CD4-positive, alpha-beta T cell treated with Interleukin-2 at 100 ng/mL for 4 hours (primary cell): ENCODE results near the gene ARMC9.
A peak's percentile ranks its signal among the peaks of the same experiment; 100 is the strongest.
"Not testable (repeated sequence)": the region's sequence is repeated elsewhere in the genome, so short reads cannot be mapped to it uniquely, and the experiment has no call there.

Experiments
- DNase-seq: peaks from one replicate; pipeline ENCODE4 v3.0.0-alpha.2; 2020; ENCODE audit warnings: low spot score

The ARMC9 gene, protein sequence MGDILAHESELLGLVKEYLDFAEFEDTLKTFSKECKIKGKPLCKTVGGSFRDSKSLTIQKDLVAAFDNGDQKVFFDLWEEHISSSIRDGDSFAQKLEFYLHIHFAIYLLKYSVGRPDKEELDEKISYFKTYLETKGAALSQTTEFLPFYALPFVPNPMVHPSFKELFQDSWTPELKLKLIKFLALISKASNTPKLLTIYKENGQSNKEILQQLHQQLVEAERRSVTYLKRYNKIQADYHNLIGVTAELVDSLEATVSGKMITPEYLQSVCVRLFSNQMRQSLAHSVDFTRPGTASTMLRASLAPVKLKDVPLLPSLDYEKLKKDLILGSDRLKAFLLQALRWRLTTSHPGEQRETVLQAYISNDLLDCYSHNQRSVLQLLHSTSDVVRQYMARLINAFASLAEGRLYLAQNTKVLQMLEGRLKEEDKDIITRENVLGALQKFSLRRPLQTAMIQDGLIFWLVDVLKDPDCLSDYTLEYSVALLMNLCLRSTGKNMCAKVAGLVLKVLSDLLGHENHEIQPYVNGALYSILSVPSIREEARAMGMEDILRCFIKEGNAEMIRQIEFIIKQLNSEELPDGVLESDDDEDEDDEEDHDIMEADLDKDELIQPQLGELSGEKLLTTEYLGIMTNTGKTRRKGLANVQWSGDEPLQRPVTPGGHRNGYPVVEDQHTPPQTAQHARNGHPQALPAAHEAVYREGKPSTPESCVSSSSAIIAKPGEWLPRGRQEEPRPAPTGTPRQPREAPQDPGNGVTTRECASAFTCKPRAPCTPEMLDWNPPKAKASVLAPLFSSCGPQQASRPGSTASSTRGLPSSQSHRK

DNA sequence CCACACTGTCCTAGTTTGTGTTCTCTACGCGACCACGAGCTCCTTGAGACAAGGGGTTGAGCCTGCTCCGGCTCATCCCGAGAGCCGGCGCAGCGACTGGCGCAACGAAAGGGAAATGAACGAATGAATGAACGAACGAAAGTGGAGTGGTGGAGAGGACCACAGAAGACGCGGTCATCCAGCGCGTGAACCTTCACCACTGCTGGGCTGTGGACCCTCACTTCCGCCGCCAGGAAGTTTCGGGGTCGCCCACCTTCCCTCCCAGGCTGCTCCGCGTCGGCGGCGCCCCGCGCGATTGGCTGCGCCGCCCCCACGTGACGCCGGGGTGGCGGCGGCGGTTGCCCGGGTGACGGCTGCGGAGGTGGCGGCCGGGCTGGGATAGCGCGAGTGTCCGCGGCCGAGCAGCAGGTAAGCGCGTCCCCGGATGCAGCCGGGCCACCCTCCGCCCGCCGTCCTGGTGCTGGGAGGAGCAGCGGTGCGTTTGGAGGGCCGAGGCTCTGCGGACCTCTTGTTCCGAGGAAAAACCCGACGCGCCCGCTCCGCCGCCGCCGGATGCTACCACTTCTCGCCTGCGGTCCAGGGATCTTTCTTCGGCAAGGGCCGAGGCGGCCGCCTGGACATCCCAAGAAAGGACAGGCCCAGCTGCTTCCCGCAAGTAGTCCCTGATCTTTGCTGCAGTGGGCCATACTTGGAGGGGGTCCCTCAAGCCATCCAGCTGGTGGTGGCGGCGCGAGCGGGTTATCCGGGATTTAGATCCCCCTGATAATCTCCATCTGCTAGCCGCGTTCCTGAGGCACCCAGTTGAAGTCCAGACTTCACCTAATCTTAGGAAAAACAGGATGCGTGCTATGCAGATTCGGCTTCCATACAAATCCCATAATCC, at the start of gene ARMC9:
Gene ARMC9, plus strand, starts transcription at position 341 of the 883 bp plus-strand sequence. CDS start 7,608 bp downstream, outside the sequence.
- DNase-seq = peak; percentile 64

DNA sequence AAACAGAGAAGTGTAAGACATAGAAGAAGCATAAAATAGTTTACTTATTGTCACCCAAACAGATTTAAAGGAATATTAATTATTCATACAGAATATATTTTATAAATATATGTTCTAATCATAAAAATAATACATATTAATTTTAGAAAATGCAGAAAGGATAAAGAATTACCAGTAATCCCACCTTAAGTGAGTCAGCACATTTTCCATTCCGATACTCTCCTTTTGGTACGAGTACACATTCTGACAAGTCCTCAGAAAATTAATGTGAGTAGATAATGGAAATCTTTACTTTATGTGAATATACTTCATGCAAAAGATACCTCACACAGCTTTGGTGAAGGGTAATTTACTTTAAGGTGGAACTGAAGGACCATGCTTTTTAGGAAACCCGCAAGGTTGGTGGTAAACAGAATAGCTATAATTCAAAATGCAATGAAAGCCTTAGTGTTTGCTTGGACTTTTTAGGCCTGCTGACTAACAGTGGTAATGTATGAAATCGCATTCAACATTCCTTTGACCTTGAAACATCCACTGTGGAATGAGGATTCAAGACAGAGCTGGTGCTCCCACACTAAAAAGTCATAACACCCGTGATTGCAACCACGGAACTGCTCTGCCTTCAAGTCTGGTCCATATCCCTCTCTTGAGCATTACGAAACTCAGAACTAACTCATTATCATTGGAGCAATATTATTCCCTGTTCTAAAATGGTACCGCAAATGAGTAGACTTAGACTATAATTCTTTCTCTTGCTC, 45.5 kb upstream of the ARMC9 start:
- DNase-seq = no peak

DNA sequence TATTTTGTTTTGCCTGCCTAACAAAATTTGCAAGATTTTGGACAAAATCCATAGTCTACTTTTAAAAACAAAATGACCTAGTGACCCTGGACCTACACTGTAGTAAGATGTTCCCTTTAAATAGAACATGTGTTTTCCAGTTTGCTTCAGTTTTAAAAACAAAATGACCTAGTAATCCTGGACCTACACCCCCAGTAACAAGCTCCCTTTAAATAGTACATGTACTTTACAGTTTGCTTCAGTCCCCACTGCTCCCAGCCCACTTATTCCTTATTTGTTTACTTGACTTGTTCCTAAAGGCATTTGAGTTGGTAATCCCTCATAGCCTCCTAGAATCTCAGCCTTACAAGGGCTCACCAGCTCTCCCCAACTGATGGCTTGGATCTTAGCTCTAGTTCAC, 39.1 kb upstream of the ARMC9 start:
- no peak for DNase-seq

DNA sequence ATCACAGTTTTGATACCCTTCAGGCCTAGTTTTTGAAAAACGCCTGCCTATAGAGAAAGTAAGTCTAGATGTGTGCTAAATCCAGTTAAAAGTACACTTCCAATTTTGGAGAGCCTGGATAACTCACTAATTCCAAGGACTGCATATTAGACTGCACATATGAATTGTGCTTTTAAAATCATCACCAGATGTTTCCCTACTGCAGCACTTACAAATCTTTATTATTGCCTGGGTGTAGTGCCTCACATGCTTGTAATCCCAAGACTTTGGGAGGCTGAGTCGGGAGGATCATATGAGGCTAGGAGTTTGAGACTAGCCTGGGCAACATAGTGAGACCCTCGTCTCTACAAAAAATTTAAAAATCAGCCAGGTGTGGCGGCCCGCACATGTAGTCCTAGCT, 37.7 kb upstream of the ARMC9 start:
- no peak for DNase-seq

DNA sequence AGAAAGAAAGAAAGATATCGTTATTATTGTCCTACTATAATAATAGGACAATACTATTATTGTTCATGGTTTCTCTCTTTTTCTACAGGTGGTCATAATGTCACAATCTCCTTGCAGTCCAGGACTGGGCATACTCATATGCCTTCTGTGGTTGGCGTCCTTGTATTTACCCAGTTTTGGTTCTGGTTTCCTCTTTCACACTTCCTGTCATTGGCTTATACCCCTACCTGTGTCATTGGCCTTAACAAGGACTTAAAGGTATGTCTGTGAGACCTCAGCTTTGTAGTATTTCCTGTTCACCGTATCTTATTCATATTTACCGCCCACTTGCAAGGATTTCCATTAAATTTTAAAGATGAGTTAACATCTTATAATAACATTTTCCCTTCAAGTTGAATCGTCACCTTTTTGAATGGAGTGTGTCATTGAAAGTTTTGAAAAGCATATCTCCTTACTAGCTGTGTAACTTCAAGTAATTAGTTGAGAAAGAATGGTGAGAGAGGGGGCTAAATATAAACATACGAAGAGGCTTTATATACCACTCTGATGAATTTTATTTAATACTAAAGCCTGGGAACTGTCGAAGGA, 37.1 kb upstream of the ARMC9 start:
- DNase-seq = no peak

DNA sequence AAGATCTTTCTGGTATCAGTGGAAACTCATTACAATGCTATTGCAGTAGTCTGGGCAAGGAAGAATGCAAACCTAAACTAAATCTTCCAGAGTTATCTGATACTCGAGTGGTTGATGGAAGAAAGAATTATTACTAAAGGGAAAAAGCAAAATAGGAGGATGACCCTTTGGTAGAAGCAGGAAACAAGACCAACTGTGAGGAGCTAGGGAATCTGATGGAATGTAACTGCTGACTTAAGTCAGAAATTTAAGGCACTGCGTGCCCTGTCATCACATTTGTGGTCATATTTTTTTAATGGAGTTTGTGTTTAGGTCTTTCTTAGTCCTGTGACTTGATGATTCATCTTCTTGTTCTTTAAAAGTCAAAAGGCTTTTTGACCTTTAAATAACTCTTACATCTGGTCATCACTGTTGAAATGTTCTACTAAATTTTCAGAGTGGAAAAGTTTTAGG, 36.5 kb upstream of the ARMC9 start:
- DNase-seq = no peak

DNA sequence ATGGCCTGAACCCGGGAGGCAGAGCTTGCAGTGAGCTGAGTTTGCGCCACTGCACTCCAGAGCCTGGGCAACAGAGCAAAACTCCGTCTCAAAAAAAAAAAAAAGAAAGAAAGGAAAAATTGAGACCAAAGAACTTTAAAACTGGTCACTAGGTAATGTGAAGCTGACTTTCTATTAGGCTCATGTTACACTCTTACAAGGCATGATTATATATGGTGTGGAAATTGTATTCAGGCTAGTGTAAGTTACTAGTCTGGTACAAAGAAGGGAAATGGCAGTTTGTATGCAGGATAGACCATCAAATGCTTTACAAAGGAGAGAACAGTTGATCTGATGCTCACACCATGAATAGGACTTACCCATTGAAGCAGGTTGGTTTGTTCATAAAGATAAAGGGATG, 35.4 kb upstream of the ARMC9 start:
- DNase-seq = no peak

DNA sequence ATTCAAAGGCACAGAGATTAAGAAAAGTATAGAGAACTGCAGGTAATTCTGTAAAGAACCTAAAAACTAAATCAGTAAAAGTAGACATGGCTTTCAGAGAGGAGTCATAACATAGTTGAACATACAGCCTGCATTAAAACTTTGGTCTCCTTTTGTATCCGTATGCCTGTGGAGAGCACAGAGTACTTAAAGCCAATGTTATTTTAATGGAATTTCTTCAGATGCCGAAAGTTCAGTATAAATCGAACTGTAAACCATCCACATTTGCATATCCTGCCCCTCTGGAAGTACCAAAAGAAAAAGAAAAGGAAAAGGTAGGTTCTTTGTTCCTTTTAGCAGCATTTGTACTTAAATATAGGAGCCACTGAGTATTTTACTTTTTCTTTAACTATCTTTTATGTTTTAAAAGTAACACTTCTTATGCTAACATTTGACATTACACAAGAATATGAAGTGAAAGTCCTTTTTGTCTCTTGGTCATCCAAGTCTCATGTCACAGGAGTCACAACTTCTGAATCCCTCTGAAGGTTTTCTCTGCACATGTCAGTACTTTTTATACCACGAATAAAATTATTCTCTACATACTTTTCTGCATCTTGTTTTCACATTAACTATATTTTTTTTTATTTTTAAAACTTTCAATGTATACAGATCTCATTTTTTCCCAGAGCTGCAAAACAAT, 34.9 kb upstream of the ARMC9 start:
- no peak for DNase-seq

DNA sequence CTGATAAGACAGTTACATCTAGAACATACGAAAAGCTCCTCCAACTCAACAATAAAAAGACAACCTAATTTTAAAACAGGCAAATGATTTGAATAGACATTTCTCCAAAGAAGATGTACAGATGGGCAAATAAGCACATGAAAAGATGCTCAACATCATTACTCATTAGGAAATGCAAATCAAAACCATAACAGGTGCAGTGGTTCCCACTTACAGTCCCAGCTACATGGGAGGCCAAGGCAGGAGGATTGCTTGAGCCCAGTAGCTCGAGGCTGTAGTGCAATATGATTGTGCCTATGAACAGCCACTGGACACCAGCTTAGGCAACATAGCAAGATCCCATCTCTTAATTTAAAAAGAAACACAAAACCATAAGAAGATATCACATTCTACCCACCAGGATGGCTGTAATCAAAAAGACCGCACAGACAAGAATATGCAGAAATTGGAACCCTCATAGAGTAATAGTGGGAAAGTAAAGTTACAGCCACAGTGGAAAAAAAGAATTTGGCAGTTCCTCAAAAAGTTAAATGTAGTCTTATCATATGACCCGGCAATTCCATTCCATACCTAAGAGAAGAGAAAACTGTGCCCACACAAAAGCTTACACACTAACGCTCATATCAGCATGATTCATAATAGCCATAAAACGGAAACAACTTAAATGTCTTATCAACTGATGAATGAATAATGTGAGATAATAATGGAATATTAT, 30.5 kb upstream of the ARMC9 start:
- DNase-seq = no peak

DNA sequence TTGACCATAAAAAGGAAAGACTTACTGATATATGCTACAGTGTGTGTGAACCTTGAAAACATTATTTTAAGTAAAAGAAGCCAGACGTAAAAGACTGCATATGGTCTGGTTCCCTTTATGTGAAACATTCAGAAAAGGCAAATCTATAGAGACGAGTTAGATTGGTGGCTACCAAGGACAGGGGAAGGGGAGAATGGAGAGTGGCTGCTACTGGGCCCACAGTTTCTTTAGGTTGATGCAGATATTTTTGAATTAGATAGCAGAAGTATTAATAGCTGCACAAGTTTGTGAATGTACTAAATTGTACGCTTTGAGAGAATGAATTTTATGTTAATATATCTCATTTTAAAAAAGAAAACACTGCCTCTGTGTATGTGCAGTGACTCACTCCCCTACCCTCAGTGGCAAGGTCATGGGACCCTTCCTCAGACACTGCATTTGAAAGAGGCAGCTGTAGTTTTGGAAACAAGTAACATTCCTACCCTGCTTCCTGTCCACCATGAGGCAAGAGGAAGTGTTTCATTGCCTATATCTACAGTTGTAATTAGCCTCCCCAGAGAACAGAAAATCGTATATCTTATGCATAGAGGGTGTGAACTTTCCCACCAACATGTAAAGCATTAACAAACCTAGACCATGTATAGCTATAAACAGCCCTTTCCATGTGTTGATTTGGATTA, 29.8 kb upstream of the ARMC9 start:
- DNase-seq = no peak

DNA sequence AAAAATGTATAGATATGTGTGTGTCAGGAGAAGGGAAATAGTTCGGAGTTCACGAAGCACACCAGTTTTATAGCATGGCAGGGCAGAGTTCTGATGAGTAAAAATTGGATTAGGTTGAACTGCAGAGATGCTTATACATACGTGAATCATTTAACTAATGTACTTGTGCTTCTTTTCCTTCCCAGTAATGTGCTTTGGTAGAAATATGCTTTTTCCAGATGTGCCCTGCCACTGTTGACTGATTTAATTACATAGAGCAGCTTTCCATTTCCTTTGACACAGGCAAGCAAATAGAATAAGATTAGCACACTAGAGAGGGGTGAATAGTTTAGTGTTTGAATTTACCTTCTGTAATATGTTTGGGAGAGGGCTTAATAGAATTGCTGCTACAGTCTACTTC, 28.9 kb upstream of the ARMC9 start:
- no peak for DNase-seq

DNA sequence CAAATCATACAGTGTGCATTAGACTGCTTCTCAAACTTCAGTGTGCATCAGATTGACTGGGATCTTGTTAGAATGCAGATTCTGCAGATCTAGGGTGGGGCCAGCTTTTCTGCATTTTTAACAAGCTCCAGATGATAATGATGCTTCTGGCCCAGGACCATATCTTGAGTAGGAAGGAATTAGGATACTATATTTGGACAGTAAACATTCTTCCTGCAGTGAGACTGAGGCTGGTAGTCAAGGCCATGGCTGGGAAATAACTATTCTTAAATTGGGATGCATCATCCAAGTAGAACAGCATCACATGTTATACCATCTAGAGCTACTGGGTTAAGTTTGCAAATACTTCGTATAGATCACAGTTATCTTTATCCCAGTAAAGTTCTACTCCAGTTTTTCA, 28.4 kb upstream of the ARMC9 start:
- DNase-seq = no peak

DNA sequence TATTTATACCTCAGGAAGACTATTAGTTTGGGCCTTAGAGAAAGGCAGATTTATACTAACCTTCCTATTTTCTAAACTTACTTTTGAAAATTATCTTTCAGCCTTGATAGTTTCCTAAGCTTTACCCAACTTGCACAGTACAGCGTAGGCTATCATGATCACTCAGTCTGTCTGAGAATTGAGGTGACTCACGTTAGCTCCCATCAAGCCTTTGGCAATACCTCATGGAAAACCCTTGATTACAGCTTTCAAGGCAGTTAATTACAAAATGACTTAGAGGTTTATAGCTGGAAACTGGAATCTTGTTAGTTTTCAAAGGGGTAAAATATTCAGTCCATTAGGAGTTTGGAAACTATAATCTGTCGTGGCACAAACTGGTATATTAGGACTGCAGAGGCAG, 26.4 kb upstream of the ARMC9 start:
- no peak for DNase-seq

DNA sequence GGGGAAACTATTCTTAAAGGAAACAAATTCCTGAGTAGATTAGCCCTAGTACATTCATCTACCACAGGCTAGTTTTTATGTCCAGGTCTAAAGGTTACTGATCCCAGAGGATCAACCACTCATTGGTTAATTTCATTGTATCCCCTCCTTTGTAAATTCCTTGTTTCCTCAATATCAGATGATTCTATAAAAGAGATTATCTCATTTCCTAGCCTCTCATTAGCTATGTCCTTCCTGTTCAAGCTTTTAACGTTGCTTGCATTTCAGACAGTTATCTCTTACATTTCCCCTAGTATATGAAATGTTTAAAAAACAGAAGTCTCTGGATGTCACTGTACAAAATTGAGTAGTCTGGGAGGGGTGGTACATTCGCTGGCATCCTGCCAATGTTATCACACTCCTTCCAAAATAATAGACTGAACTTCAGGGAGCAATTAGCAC, 24.2 kb upstream of the ARMC9 start:
- DNase-seq = no peak

DNA sequence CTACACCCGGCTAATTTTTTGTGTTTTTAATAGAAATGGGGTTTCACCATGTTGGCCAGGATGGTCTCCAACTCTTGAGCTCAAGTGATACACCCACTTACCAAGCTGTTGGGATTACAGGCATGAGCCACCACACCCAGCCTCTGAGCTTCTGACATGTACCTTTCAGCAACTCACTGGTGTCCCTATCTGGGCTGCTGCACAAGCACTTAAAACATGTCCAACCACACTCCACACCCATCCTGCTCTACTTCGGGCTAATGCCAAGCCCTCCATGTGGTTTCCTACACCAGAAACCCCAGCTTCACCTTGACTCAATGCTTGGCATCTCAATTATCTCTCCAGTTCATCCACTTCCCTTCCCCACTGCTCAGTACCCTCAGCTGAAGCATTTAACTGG, 22.4 kb upstream of the ARMC9 start:
- no peak for DNase-seq

DNA sequence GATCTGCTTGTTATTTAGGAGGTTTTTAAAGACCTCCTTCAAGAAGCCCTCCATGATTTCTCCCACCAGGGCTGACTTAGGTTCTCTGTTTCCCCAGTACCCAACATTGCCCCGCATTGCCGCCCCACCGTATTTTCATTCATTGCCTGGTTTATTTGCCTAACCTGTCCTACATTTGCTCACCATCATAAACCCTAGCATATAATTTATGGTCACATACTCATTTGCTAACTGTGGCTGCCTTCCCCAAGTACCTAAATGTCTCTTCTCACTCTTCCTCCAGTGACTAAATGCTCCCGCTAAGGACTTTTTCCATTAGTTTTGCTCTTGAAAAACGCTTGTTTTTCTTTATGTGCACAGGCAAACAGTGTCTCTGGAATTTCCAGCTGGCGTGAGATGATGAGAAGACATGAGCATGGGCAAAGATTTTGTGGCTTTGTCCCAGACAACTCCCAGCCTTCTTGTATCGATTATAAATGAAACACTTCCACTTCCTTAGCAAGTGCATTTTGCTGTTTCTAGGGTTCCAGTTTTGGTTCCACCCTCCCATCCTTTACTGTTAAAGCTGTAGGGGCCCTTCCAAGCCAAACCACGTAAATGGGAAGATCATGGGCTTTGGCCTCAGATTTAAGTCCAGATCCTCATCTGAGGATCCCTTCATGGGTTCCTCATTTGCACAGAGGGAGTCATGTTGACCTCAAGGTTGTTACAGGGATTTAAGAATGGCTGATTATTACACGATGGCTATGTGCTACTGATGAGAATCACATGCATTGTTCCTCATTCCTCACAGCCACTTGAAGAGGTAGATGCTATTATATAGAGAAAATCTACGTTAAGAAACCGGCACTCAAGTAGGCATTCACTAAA, 21.0 kb upstream of the ARMC9 start:
- no peak for DNase-seq

DNA sequence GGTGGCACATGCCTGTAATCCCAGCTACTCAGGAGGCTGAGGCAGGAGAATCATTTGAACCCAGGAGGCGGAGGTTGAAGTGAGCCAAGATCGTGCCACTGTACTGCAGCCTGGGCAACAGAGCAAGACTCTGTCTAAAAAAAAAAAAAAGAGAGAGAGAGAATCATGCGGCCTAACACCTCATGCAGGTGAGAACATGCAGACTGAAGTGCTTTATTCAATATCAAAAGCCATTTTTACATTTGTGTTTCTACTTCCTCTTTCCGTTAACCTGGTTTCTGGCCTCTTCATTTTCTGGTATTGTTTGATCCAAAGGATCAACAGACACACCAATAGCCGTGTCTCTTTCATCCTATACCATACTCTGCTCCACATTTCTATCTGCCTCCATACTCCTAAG, 19.6 kb upstream of the ARMC9 start:
- not testable (repeated sequence) for DNase-seq

DNA sequence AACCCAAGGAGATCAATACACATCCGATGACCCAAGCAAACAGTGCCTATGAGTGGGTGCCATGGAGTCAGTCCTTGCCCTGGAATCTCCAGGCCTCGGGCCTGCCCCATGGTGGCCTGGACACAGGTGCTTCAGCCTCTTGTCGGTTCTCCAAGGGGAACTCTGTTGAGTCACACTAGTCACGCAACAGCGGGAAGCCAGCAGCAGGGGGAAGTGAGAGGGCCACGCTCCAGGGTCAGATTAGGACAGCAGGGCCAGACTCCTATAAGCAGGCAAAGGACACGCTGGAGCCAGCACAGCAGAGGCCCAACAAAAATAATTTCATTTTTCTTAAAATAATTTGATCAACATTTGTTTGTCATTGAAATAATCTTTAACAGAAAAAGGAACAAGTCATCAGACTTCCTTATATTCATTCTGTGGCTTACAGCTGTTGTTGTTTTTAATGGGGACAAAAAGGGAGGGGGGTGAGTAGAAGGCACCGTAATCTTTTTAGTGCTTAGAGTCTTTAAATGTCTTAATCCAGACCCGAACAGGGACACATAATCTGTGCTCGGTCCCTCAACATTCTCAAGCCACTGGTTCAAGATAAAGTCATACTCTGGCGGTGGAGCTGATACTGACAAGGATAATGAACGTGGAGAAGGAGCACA, 16.4 kb upstream of the ARMC9 start:
- DNase-seq = no peak
